ENCODE data around the gene CDK5RAP2. TPM values are rescaled to one million over a fixed set of nuclear protein-coding genes. Genes with fewer than 3 reads are reported as not detected.
"Not testable (repeated sequence)": the region's sequence is repeated elsewhere in the genome, so short reads cannot be mapped to it uniquely, and the experiment has no call there.

The CDK5RAP2 gene
- total and polyA plus RNA-seq, 7 donors: 10.6 to 57.8 (median 41.0) TPM

GRCh38 chr9:120557205-120557604, 22.8 kb downstream of the CDK5RAP2 start:
- DNase-seq: no peak
- intact Hi-C loops (cut with DNase I): no loop called here
- no peak overlapping the region for H3K27ac ChIP-seq
- peaks cover 0 to 11% (median 0%) of the 10 kb centered on the region in 4 donors for H3K36me3 ChIP-seq
- H3K27me3 ChIP-seq: no peaks in the 10 kb centered on the region
- H3K4me1 ChIP-seq: peaks cover 0 to 3% (median 0%) of the 10 kb centered on the region in 4 donors
- H3K9me3 ChIP-seq: no peaks in the 10 kb centered on the region
- no peak overlapping the region for H3K4me3 ChIP-seq
- TF ChIP-seq EP300 (IDR thresholded peaks at IDR 0.05) (no peak), POLR2AphosphoS5 (IDR thresholded peaks at IDR 0.05) (no peak), POLR2A (IDR thresholded peaks at IDR 0.05) (no peak), CTCF (IDR thresholded peaks at IDR 0.05) (no peak)
- WGBS, 2 donors: 44 to 46% methylated on average over 2 of the region's 2 CpGs

- Histone ChIP-seq H3K9me3 (no peaks in the 10 kb centered on the region), H3K27me3 (no peaks in the 10 kb centered on the region), H3K27ac (no peak overlapping the region), H3K36me3 (peaks cover 0 to 10% (median 0%) of the 10 kb centered on the region in 4 donors), H3K4me3 (no peak overlapping the region), H3K4me1 (peaks cover 0 to 3% (median 0%) of the 10 kb centered on the region in 4 donors)
- no peak for DNase-seq
- intact Hi-C loops (cut with DNase I): no loop called here
- WGBS, 2 donors: 76 to 84% methylated on average over 3 of the region's 3 CpGs
- TF ChIP-seq POLR2A (IDR thresholded peaks at IDR 0.05): no peak
- no peak for TF ChIP-seq POLR2AphosphoS5 (IDR thresholded peaks at IDR 0.05)
- TF ChIP-seq CTCF (IDR thresholded peaks at IDR 0.05): no peak
- no peak for TF ChIP-seq EP300 (IDR thresholded peaks at IDR 0.05)
These were observed 23.2 kb downstream of the CDK5RAP2 start for GRCh38 chr9:120556775-120557174.

GRCh38 chr9:120555839-120556238, 24.1 kb downstream of the CDK5RAP2 start:
- TF ChIP-seq CTCF (IDR thresholded peaks at IDR 0.05) (no peak), EP300 (IDR thresholded peaks at IDR 0.05) (no peak), POLR2A (IDR thresholded peaks at IDR 0.05) (no peak), POLR2AphosphoS5 (IDR thresholded peaks at IDR 0.05) (no peak)
- WGBS, 2 donors: 73 to 88% methylated on average over 4 of the region's 4 CpGs

GRCh38 chr9:120552210-120552704, 27.7 kb downstream of the CDK5RAP2 start:
- H3K36me3 ChIP-seq: peaks cover 0 to 46% (median 4%) of the 10 kb centered on the region in 4 donors
- intact Hi-C loops (cut with DNase I); H3K9me3 ChIP-seq; H3K27me3 ChIP-seq; H3K4me1 ChIP-seq; H3K27ac ChIP-seq; H3K4me3 ChIP-seq; DNase-seq: not testable (repeated sequence)
- WGBS, 2 donors: 96% methylated on average over 6 of the region's 7 CpGs

More at GRCh38 chr9:120555839-120556238, 24.1 kb downstream of the CDK5RAP2 start:
- Histone ChIP-seq H3K27me3 (no peaks in the 10 kb centered on the region), H3K9me3 (no peaks in the 10 kb centered on the region), H3K4me1 (peaks cover 0 to 3% (median 0%) of the 10 kb centered on the region in 4 donors), H3K36me3 (peaks cover 0 to 11% (median 0%) of the 10 kb centered on the region in 4 donors), H3K27ac (no peak overlapping the region), H3K4me3 (no peak overlapping the region)
- no peak for DNase-seq
- intact Hi-C loops (cut with DNase I): no loop called here

- Histone ChIP-seq H3K27me3 (no peaks in the 10 kb centered on the region), H3K9me3 (no peaks in the 10 kb centered on the region), H3K36me3 (peaks cover 8 to 92% (median 26%) of the 10 kb centered on the region in 4 donors), H3K4me3 (no peak overlapping the region), H3K27ac (no peak overlapping the region), H3K4me1 (no peaks in the 10 kb centered on the region)
- no peak for DNase-seq
- 89 to 90% methylated on average over 6 of the region's 6 CpGs for WGBS, 2 donors
- TF ChIP-seq CTCF (IDR thresholded peaks at IDR 0.05): no peak
- TF ChIP-seq POLR2A (IDR thresholded peaks at IDR 0.05): no peak
- TF ChIP-seq POLR2AphosphoS5 (IDR thresholded peaks at IDR 0.05): no peak
- no peak for TF ChIP-seq EP300 (IDR thresholded peaks at IDR 0.05)
- intact Hi-C loops (cut with DNase I): no loop called here
These were observed 34.0 kb downstream of the CDK5RAP2 start for GRCh38 chr9:120545701-120546550.

All from sigmoid colon (tissue), 7 donors.